AG10803 (cell line): Measurements from ENCODE around the gene HBM.

Experiments
- DNase-seq: peaks from one replicate; pipeline ENCODE4 v3.0.0; 2010; ENCODE audit warnings: low read depth
- H3K4me3 ChIP-seq: 2 replicates; pipeline ENCODE4 v1.5.1; 2011; ENCODE audit warnings: mild to moderate bottlenecking, low read length, control low read depth
- CTCF ChIP-seq: conservative IDR thresholded peaks from 2 replicates; pipeline ENCODE4 v1.5.1; 2011; ENCODE audit warnings: mild to moderate bottlenecking, low read length, control low read depth, inconsistent platforms

HBM gene

DNA sequence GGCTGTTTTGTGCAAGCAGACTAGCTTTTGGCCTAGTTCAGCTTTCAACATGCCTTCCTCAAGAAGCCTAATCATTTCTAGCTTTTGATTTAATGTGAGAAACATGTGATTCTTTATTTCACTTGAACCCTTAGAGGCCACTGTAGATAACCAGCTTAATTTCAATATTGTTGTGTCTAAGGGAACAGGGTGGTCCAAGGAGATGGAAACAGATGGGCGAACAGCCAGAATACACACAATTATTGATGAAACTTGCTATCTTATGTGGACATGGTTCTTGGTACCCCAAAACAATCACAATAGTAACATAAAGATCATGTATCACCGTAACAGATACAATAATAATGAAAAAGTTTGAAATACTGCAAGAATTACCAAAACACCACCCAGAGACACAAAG is 32.1 kb upstream of the HBM start:
- no peak for TF ChIP-seq CTCF
- no peak overlapping the region for H3K4me3 ChIP-seq
- DNase-seq: no peak

GRCh38 chr16:138049-138417 is 27.7 kb upstream of the HBM start:
- peak overlapping the region; percentile 72 for H3K4me3 ChIP-seq
- DNase-seq: peak; percentile 8
- no peak for TF ChIP-seq CTCF

- TF ChIP-seq CTCF: no peak
- H3K4me3 ChIP-seq: no peak overlapping the region
- DNase-seq: no peak
These were observed 25.5 kb upstream of the HBM start for GRCh38 chr16:140175-140857.

GRCh38 chr16:142405-142967 is 23.3 kb upstream of the HBM start:
- no peak for DNase-seq
- H3K4me3 ChIP-seq: no peak overlapping the region
- TF ChIP-seq CTCF: no peak

- no peak for DNase-seq
- no peak for TF ChIP-seq CTCF
- no peak overlapping the region for H3K4me3 ChIP-seq
These were observed 22.7 kb upstream of the HBM start for GRCh38 chr16:143047-143446.

GRCh38 chr16:143456-143855 is 22.3 kb upstream of the HBM start:
- peak; percentile 18 for DNase-seq
- no peak overlapping the region for H3K4me3 ChIP-seq
- no peak for TF ChIP-seq CTCF

GRCh38 chr16:144797-145252 is 21.0 kb upstream of the HBM start:
- DNase-seq: no peak
- TF ChIP-seq CTCF: no peak
- H3K4me3 ChIP-seq: no peak overlapping the region
